HG03521 (cell line): ENCODE results near the gene NKD1.

Experiments used
- ATAC-seq: cut with Tn5 transposase; IDR thresholded peaks from one replicate; pipeline ENCODE4 v1.9.1; 2021; ENCODE audit warnings: mild to moderate bottlenecking, moderate library complexity; ENCODE audit not compliant: unreplicated experiment

Gene NKD1

GRCh38 chr16:50683689-50684374 is 135.6 kb downstream of the NKD1 start:
- peak; percentile 53 for ATAC-seq

GRCh38 chr16:50684823-50685461 is 136.7 kb downstream of the NKD1 start:
- no peak for ATAC-seq

GRCh38 chr16:50685462-50686063 is 137.4 kb downstream of the NKD1 start:
- no peak for ATAC-seq

- ATAC-seq: no peak
These were observed 139.9 kb downstream of the NKD1 start for GRCh38 chr16:50688083-50688482.

GRCh38 chr16:50688867-50689266 is 140.7 kb downstream of the NKD1 start:
- ATAC-seq: no peak

GRCh38 chr16:50690177-50690576 is 142.0 kb downstream of the NKD1 start:
- no peak for ATAC-seq

- no peak for ATAC-seq
These were observed 144.4 kb downstream of the NKD1 start for GRCh38 chr16:50692644-50692998.

GRCh38 chr16:50692999-50693781 is 145.0 kb downstream of the NKD1 start, which contains the start of gene NOD2:
Gene NOD2 (plus strand): TSS chr16:50693606. CDS start chr16:50699496, 5,890 bp downstream.
- no peak for ATAC-seq

- no peak for ATAC-seq
These were observed 146.0 kb downstream of the NKD1 start for GRCh38 chr16:50694206-50694605.

GRCh38 chr16:50695017-50696000 is 147.1 kb downstream of the NKD1 start:
- no peak for ATAC-seq

- no peak for ATAC-seq
These were observed 147.9 kb downstream of the NKD1 start for GRCh38 chr16:50696126-50696525.

- ATAC-seq: peak; percentile 49
These were observed 148.6 kb downstream of the NKD1 start for GRCh38 chr16:50696575-50697420.

- no peak for ATAC-seq
These were observed 149.2 kb downstream of the NKD1 start for GRCh38 chr16:50697421-50697715.

GRCh38 chr16:50697881-50698767 is 149.9 kb downstream of the NKD1 start:
- ATAC-seq: peak; percentile 34
